Neural crest cell (in vitro differentiated cells): ENCODE data around the gene NBEAL2. TPM values are rescaled to one million over a fixed set of nuclear protein-coding genes. Genes with fewer than 3 reads are reported as not detected.
A peak's percentile ranks its signal among the peaks of the same experiment; 100 is the strongest.

ENCODE experiments used
- DNase-seq: peaks from one replicate; pipeline ENCODE4 v3.0.0; 2021; ENCODE audit warnings: low read depth, mixed read lengths, low spot score
- H3K27ac Mint-ChIP-seq: one replicate; pipeline ENCODE4 v1.8.0; 2021; ENCODE audit warnings: mild to moderate bottlenecking, mixed read lengths; ENCODE audit not compliant: unreplicated experiment
- H3K27me3 Mint-ChIP-seq: 2 replicates; pipeline ENCODE4 v1.8.0; 2021; ENCODE audit warnings: low read depth, mild to moderate bottlenecking, mixed read lengths
- H3K36me3 Mint-ChIP-seq: 2 replicates; pipeline ENCODE4 v1.8.0; 2021; ENCODE audit warnings: low read depth, mild to moderate bottlenecking, mixed read lengths
- H3K4me1 Mint-ChIP-seq: 2 replicates; pipeline ENCODE4 v1.8.0; 2021; ENCODE audit warnings: mixed read lengths
- H3K4me3 Mint-ChIP-seq: one replicate; pipeline ENCODE4 v1.8.0; 2021; ENCODE audit warnings: mild to moderate bottlenecking, mixed read lengths
- H3K9me3 Mint-ChIP-seq: 2 replicates; pipeline ENCODE4 v1.8.0; 2021; ENCODE audit warnings: mixed read lengths
- CTCF ChIP-seq: fragments of 200-600 bp; sonication (generic); conservative IDR thresholded peaks from 2 replicates; pipeline ENCODE4 v1.5.0; 2021; ENCODE audit warnings: antibody characterized with exemption, mild to moderate bottlenecking
- total RNA-seq: library from RNA; stranded (reverse); gene quantifications from 2 replicates; pipeline ENCODE4 v1.2.1, GENCODE V29; 2021

NBEAL2 gene
- total RNA-seq, 1 donor from 2014 or later, result 25.2 TPM

- Mint-ChIP-seq H3K4me3 (no peak overlapping the region), H3K36me3 (peaks cover 2% of the 10 kb centered on the region), H3K4me1 (peaks cover 62% of the 10 kb centered on the region), H3K9me3 (no peaks in the 10 kb centered on the region), H3K27ac (no peak overlapping the region), H3K27me3 (no peaks in the 10 kb centered on the region)
- TF ChIP-seq CTCF, result no peak
- no peak for DNase-seq
Observed at GRCh38 chr3:46957092-46957820, 22.2 kb upstream of the NBEAL2 start.

GRCh38 chr3:46958467-46959160 lies 20.9 kb upstream of the NBEAL2 start:
- no peak overlapping the region for H3K4me3 Mint-ChIP-seq
- peaks cover 49% of the 10 kb centered on the region for H3K4me1 Mint-ChIP-seq
- H3K27ac Mint-ChIP-seq, result no peak overlapping the region

DNA sequence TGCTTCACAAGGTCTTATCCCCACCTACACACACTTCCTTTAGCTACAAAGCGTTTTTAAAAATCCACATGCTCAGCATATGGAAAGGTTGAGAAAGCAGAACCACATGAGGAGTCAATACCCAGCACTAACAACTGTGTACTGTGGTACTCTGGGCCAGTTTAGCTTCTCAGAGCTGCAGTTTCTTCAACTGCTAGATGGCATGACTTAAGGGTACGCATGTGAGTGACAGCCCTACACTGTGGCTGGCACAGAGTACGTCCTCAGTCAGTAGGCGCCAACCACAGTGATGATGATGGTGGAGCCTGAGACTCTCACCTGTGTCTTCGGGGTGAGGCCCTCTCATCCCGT lies 20.3 kb upstream of the NBEAL2 start:
- TF ChIP-seq CTCF, result no peak
- Mint-ChIP-seq H3K4me1 (peaks cover 44% of the 10 kb centered on the region), H3K27ac (no peak overlapping the region), H3K36me3 (peaks cover 13% of the 10 kb centered on the region), H3K27me3 (no peaks in the 10 kb centered on the region), H3K4me3 (no peak overlapping the region), H3K9me3 (peaks cover 5% of the 10 kb centered on the region)
- DNase-seq, result no peak

More at GRCh38 chr3:46958467-46959160, 20.9 kb upstream of the NBEAL2 start:
- peaks cover 5% of the 10 kb centered on the region for H3K9me3 Mint-ChIP-seq
- H3K36me3 Mint-ChIP-seq, result peaks cover 13% of the 10 kb centered on the region
- TF ChIP-seq CTCF, result no peak
- no peak for DNase-seq
- H3K27me3 Mint-ChIP-seq, result no peaks in the 10 kb centered on the region

- no peak for TF ChIP-seq CTCF
- no peak for DNase-seq
- peak overlapping the region; percentile 38 for H3K4me3 Mint-ChIP-seq
- peaks cover 36% of the 10 kb centered on the region for H3K4me1 Mint-ChIP-seq
- H3K36me3 Mint-ChIP-seq, result peaks cover 13% of the 10 kb centered on the region
- H3K27me3 Mint-ChIP-seq, result no peaks in the 10 kb centered on the region
- H3K9me3 Mint-ChIP-seq, result peaks cover 5% of the 10 kb centered on the region
- no peak overlapping the region for H3K27ac Mint-ChIP-seq
Observed at GRCh38 chr3:46960081-46960701, 19.3 kb upstream of the NBEAL2 start.

DNA sequence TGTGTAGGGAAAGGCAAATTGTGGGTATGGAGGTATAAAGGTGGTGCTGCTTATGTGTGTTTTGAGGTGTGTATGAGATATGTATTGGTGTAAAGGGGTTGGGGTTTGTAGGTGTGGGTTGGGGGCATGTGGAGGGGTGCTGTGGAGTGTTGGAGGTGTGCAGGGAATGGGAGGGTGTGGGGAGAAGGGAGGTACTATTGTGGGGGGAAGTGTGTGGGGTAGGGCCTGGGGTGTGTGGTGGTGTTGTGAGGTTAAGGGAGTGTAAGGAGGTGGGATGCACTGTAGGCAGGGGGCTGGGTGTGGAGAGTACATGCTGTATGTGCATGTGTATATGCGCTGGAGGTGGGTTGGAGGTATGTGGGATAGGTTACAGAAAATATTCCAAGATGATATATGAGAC lies 18.6 kb upstream of the NBEAL2 start:
- Mint-ChIP-seq H3K27ac (no peak overlapping the region), H3K27me3 (no peaks in the 10 kb centered on the region), H3K4me1 (peaks cover 34% of the 10 kb centered on the region), H3K4me3 (peak overlapping the region; percentile 38), H3K9me3 (peaks cover 5% of the 10 kb centered on the region), H3K36me3 (peaks cover 19% of the 10 kb centered on the region)
- TF ChIP-seq CTCF, result no peak
- no peak for DNase-seq
